ENCODE measurements around the gene CNIH1.

- TF ChIP-seq, protein P1, sequence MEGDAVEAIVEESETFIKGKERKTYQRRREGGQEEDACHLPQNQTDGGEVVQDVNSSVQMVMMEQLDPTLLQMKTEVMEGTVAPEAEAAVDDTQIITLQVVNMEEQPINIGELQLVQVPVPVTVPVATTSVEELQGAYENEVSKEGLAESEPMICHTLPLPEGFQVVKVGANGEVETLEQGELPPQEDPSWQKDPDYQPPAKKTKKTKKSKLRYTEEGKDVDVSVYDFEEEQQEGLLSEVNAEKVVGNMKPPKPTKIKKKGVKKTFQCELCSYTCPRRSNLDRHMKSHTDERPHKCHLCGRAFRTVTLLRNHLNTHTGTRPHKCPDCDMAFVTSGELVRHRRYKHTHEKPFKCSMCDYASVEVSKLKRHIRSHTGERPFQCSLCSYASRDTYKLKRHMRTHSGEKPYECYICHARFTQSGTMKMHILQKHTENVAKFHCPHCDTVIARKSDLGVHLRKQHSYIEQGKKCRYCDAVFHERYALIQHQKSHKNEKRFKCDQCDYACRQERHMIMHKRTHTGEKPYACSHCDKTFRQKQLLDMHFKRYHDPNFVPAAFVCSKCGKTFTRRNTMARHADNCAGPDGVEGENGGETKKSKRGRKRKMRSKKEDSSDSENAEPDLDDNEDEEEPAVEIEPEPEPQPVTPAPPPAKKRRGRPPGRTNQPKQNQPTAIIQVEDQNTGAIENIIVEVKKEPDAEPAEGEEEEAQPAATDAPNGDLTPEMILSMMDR (IDR thresholded peaks at IDR 0.05; ENCODE audit: low read length), result no peak
- no peak for TF ChIP-seq EZH2 (IDR thresholded peaks at IDR 0.05; ENCODE audit: borderline replicate concordance, low read length)
Measured at GRCh38 chr14:54425068-54425467, 16.1 kb downstream of the CNIH1 start.

Measured in OCI-LY1 (cell line).